IMR-90 (cell line): ENCODE measurements around the gene SEMA6D. TPM values are rescaled to one million over a fixed set of nuclear protein-coding genes. Genes with fewer than 3 reads are reported as not detected.

ENCODE experiments used
- ATAC-seq: fragments of 200-7000 bp; cut with Tn5 transposase; 2 replicates; pipeline ENCODE4 v1.9.1; 2020; ENCODE audit warnings: low read depth, mild to moderate bottlenecking, moderate library complexity
- BruUV-seq: library from RNA; stranded (reverse); fragments of 400-500 nt; replicated peaks from 2 replicates; lab custom pipeline; 2021; lab: Mats Ljungman, UMichigan
- CTCF ChIA-PET: fragments of 300-600 bp; formaldehyde crosslinking; extraction: SDS; loops from one replicate; lab custom pipeline; 2021; ENCODE audit warnings: antibody characterized with exemption; lab: Yijun Ruan, JAX
- POLR2A ChIA-PET: fragments of 300-600 bp; sonication (Branson Sonifier 250); formaldehyde crosslinking; loops from one replicate; lab custom pipeline; 2022; ENCODE audit warnings: antibody characterized with exemption; ENCODE audit not compliant: unreplicated experiment; lab: Charles Lee
- DNase-seq: peaks from one replicate; pipeline ENCODE4 v3.0.0; 2013
- H2AFZ ChIP-seq: replicated peaks from 2 replicates; pipeline ENCODE3; 2013; ENCODE audit warnings: low read length, mild to moderate bottlenecking; ENCODE audit not compliant: poor library complexity
- H2AK5ac ChIP-seq: 2 replicates; pipeline ENCODE4 v1.6.1; 2013; ENCODE audit warnings: low read depth, low read length, inconsistent platforms
- H2AK9ac ChIP-seq: replicated peaks from 2 replicates; pipeline ENCODE3; 2013; ENCODE audit warnings: mild to moderate bottlenecking, low read depth, low read length, moderate library complexity; ENCODE audit not compliant: poor library complexity
- H2BK120ac ChIP-seq: 2 replicates; pipeline ENCODE4 v1.6.1; 2013; ENCODE audit warnings: low read depth, low read length, inconsistent platforms
- H2BK15ac ChIP-seq: 3 replicates; pipeline ENCODE4 v1.6.1; 2013; ENCODE audit warnings: low read depth, low read length, inconsistent platforms
- H2BK20ac ChIP-seq: 2 replicates; pipeline ENCODE4 v1.6.1; 2013; ENCODE audit warnings: low read depth, mild to moderate bottlenecking, inconsistent platforms, low read length, moderate library complexity
- H2BK5ac ChIP-seq: 2 replicates; pipeline ENCODE4 v1.6.1; 2013; ENCODE audit warnings: mild to moderate bottlenecking, low read depth, low read length, inconsistent platforms; ENCODE audit not compliant: poor library complexity, severe bottlenecking
- H3K14ac ChIP-seq: replicated peaks from 2 replicates; pipeline ENCODE4 v1.6.1; 2013; ENCODE audit warnings: low read depth, low read length, inconsistent platforms
- H3K18ac ChIP-seq: 2 replicates; pipeline ENCODE4 v1.6.1; 2013; ENCODE audit warnings: low read depth, low read length, control low read depth
- H3K23ac ChIP-seq: 2 replicates; pipeline ENCODE4 v1.6.1; 2013; ENCODE audit warnings: low read depth, low read length, inconsistent platforms
- H3K27ac ChIP-seq: 2 replicates; pipeline ENCODE4 v1.5.1; 2013; ENCODE audit warnings: mild to moderate bottlenecking, control low read depth, low read length; ENCODE audit not compliant: insufficient read depth
- H3K27me3 ChIP-seq: 2 replicates; pipeline ENCODE4 v1.6.1; 2013; ENCODE audit warnings: low read length; ENCODE audit not compliant: control insufficient read depth, insufficient read depth
- H3K36me3 ChIP-seq: 2 replicates; pipeline ENCODE4 v1.6.1; 2013; ENCODE audit warnings: low read length, mixed read lengths; ENCODE audit not compliant: control insufficient read depth, insufficient read depth
- H3K4ac ChIP-seq: 2 replicates; pipeline ENCODE4 v1.6.1; 2013; ENCODE audit warnings: low read depth, low read length, inconsistent platforms
- H3K4me1 ChIP-seq: 2 replicates; pipeline ENCODE4 v1.6.1; 2013; ENCODE audit warnings: low read length, mixed read lengths; ENCODE audit not compliant: control insufficient read depth, insufficient read depth
- H3K4me2 ChIP-seq: 2 replicates; pipeline ENCODE4 v1.6.1; 2013; ENCODE audit warnings: low read depth, mild to moderate bottlenecking, control low read depth, low read length, moderate library complexity
- H3K4me3 ChIP-seq: 2 replicates; pipeline ENCODE4 v1.5.1; 2013; ENCODE audit warnings: low read depth, mild to moderate bottlenecking, control low read depth, low read length, moderate library complexity; ENCODE audit not compliant: insufficient read depth
- H3K56ac ChIP-seq: 2 replicates; pipeline ENCODE4 v1.6.1; 2013; ENCODE audit warnings: low read length, inconsistent platforms; ENCODE audit not compliant: insufficient read depth; ENCODE audit errors: extremely low read depth
- H3K79me1 ChIP-seq, 2 experiments: 2 replicates each; pipeline ENCODE4 v1.6.1; 2013; ENCODE audit warnings: low read length in 2 of 2, inconsistent platforms in 1 of 2, low read depth in 1 of 2
- H3K9ac ChIP-seq: 2 replicates; pipeline ENCODE4 v1.6.1; 2013; ENCODE audit warnings: low read depth, low read length, control low read depth
- H3K9me1 ChIP-seq: 2 replicates; pipeline ENCODE4 v1.6.1; 2013; ENCODE audit warnings: low read length, inconsistent platforms; ENCODE audit not compliant: insufficient read depth
- H3K9me3 ChIP-seq: 2 replicates; pipeline ENCODE4 v1.6.1; 2013; ENCODE audit warnings: low read length; ENCODE audit not compliant: control insufficient read depth, insufficient read depth
- H4K20me1 ChIP-seq: 2 replicates; pipeline ENCODE4 v1.6.1; 2013; ENCODE audit warnings: low read length, inconsistent platforms; ENCODE audit not compliant: insufficient read depth
- H4K5ac ChIP-seq: 2 replicates; pipeline ENCODE4 v1.6.1; 2013; ENCODE audit warnings: mild to moderate bottlenecking, low read depth, low read length, control low read depth
- H4K8ac ChIP-seq, 2 experiments: 2 replicates each; pipeline ENCODE4 v1.6.1; 2013; ENCODE audit warnings: low read depth in 2 of 2, low read length in 2 of 2, control low read depth in 1 of 2, inconsistent platforms in 1 of 2
- H4K91ac ChIP-seq: 2 replicates; pipeline ENCODE4 v1.6.1; 2013; ENCODE audit warnings: low read depth, low read length, inconsistent platforms; ENCODE audit not compliant: insufficient read depth
- BHLHE40 ChIP-seq: fragments of 150-350 bp; IDR thresholded peaks from 2 replicates; pipeline ENCODE4 v1.6.1; 2016; ENCODE audit warnings: mild to moderate bottlenecking, low read depth, low read length
- CEBPB ChIP-seq: IDR thresholded peaks from 2 replicates; pipeline ENCODE4 v1.6.1; 2012; ENCODE audit warnings: low read depth, low read length, improper control_type of control experiment
- CHD1 ChIP-seq: IDR thresholded peaks from 2 replicates; pipeline ENCODE4 v1.6.1; 2012; ENCODE audit warnings: low read depth, low read length, improper control_type of control experiment
- ELK1 ChIP-seq: fragments of 150-350 bp; IDR thresholded peaks from 2 replicates; pipeline ENCODE4 v1.6.1; 2016; ENCODE audit warnings: low read depth, mild to moderate bottlenecking, low read length, moderate library complexity, borderline replicate concordance
- FOS ChIP-seq: fragments of 150-350 bp; IDR thresholded peaks from 2 replicates; pipeline ENCODE4 v1.6.1; 2016; ENCODE audit warnings: low read depth, low read length
- MAFK ChIP-seq: IDR thresholded peaks from 2 replicates; pipeline ENCODE4 v1.6.1; 2012; ENCODE audit warnings: low read depth, low read length, improper control_type of control experiment
- MAZ ChIP-seq: IDR thresholded peaks from 2 replicates; pipeline ENCODE4 v1.6.1; 2012; ENCODE audit warnings: low read depth, mild to moderate bottlenecking, low read length, improper control_type of control experiment, moderate library complexity, borderline replicate concordance
- MXI1 ChIP-seq: IDR thresholded peaks from 2 replicates; pipeline ENCODE4 v1.6.1; 2012; ENCODE audit warnings: low read depth, mild to moderate bottlenecking, low read length, moderate library complexity, borderline replicate concordance
- NFE2L2 ChIP-seq: fragments of 150-350 bp; IDR thresholded peaks from 2 replicates; pipeline ENCODE4 v1.6.1; 2016; ENCODE audit warnings: low read depth, mild to moderate bottlenecking, low read length
- POLR2A ChIP-seq: IDR thresholded peaks from 2 replicates; pipeline ENCODE4 v1.6.1; 2012; ENCODE audit warnings: mild to moderate bottlenecking, low read depth, low read length
- RAD21 ChIP-seq: IDR thresholded peaks from 2 replicates; pipeline ENCODE4 v1.6.1; 2012; ENCODE audit warnings: low read length, improper control_type of control experiment
- RCOR1 ChIP-seq: IDR thresholded peaks from 2 replicates; pipeline ENCODE4 v1.6.1; 2012; ENCODE audit warnings: mild to moderate bottlenecking, low read length, improper control_type of control experiment; ENCODE audit not compliant: insufficient replicate concordance
- RFX5 ChIP-seq: IDR thresholded peaks from 2 replicates; pipeline ENCODE4 v1.8.0; 2012; ENCODE audit warnings: low read depth, mild to moderate bottlenecking, low read length, moderate library complexity
- WGBS, 2 experiments: methylation state at CpG; one replicate each; pipeline versions ENCODE4 v1.1.5 to v1.1.7; 2013; ENCODE audit warnings: missing lambda C conversion rate in 2 of 2; ENCODE audit not compliant: insufficient read length in 1 of 2; ENCODE audit errors: extremely low coverage in 2 of 2; 5-methylcytosine and 5-hydroxymethylcytosine counted together
- dilution Hi-C: fragments of 300-500 bp; cut with HindIII; formaldehyde crosslinking; loops from one replicate; pipeline ENCODE4 v1.14.3; 2018; ENCODE audit warnings: low sequenced_read_pairs; ENCODE audit not compliant: unreplicated experiment
- in situ Hi-C: fragments of 300-500 bp; cut with MboI; formaldehyde crosslinking; loops from 3 replicates; pipeline ENCODE4 v1.14.3; 2019; ENCODE audit warnings: low sequenced_read_pairs, inconsistent platforms, mixed read lengths
- intact Hi-C: fragments of 100-400 bp; cut with micrococcal nuclease; formaldehyde crosslinking; loops from 2 replicates; pipeline ENCODE4 v1.10.0; 2022
- polyA plus RNA-seq, 3 experiments: library from polyadenylated mRNA; depleted of rRNA; stranded (reverse); fragments of >200 nt; gene quantifications; 2 replicates each; pipeline ENCODE4 v1.2.3, GENCODE V29; 2012; ENCODE audit warnings: low replicate concordance in 1 of 3
- total RNA-seq: library from RNA; depleted of rRNA; stranded (reverse); fragments of >200 nt; gene quantifications from 2 replicates; pipeline ENCODE4 v1.2.3, GENCODE V29; 2012

The SEMA6D gene
- total and polyA plus RNA-seq, 2 of the 4 experiments (the other 2 are of a cell fraction), result 12.6 to 17.4 TPM

GRCh38 chr15:47820057-47820746, 102.9 kb downstream of the SEMA6D start (continued):
- no peak for TF ChIP-seq ELK1

GRCh38 chr15:47820747-47821319, 103.5 kb downstream of the SEMA6D start:
- H4K91ac ChIP-seq, result no peak overlapping the region
- no peak overlapping the region for H3K9ac ChIP-seq
- BruUV-seq, result no TSS peak
- no peak overlapping the region for H2BK15ac ChIP-seq
- H3K23ac ChIP-seq, result no peak overlapping the region
- in situ Hi-C loops (no loop called here), intact Hi-C loops (no loop called here), dilution Hi-C loops (no loop called here)
- H4K8ac ChIP-seq, result no peak overlapping the region
- no peak overlapping the region for H3K4ac ChIP-seq
- H2AK9ac ChIP-seq, result no peak overlapping the region
- H4K20me1 ChIP-seq, result no peaks in the 10 kb centered on the region
- H3K4me2 ChIP-seq, result peak overlapping the region; percentile 48; the same call in 1 of the 2 replicates
- no CpG with 5 or more reads among the region's 8 CpGs for WGBS, 2 experiments
- ChIA-PET CTCF (interaction anchor here (0.6 to 1.7 kb wide), 2 partner anchors 9 to 94 kb away, joined by 5 to 8 read pairs; no protein-coding TSS in a partner anchor), POLR2A (interaction anchor here (0.6 kb wide), 1 partner anchor 27 kb away, joined by 3 read pairs; no protein-coding TSS in a partner anchor)
- H3K56ac ChIP-seq, result no peak overlapping the region
- no peak overlapping the region for H2BK20ac ChIP-seq
- H3K4me1 ChIP-seq, result peaks cover 3% of the 10 kb centered on the region; the same call in 1 of the 2 replicates
- H3K14ac ChIP-seq, result no peak overlapping the region
- H2BK120ac ChIP-seq, result no peak overlapping the region
- H3K27me3 ChIP-seq, result peaks cover 17% of the 10 kb centered on the region
- H3K9me1 ChIP-seq, result no peaks in the 10 kb centered on the region
- no peaks in the 10 kb centered on the region for H3K36me3 ChIP-seq
- no peak overlapping the region for H3K27ac ChIP-seq
- H4K5ac ChIP-seq, result no peak overlapping the region
- DNase-seq (peak; percentile 85), ATAC-seq (peak; percentile 77)
- no peak overlapping the region for H2BK5ac ChIP-seq
- H2AK5ac ChIP-seq, result no peak overlapping the region
- H3K79me1 ChIP-seq, result no peaks in the 10 kb centered on the region
- H3K4me3 ChIP-seq, result no peak overlapping the region
- H2AFZ ChIP-seq, result no peak overlapping the region
- no peaks in the 10 kb centered on the region for H3K9me3 ChIP-seq
- H3K18ac ChIP-seq, result no peak overlapping the region
- no peak for TF ChIP-seq MAZ
- no peak for TF ChIP-seq RAD21
- no peak for TF ChIP-seq RCOR1
- TF ChIP-seq POLR2A, result no peak
- TF ChIP-seq ELK1, result no peak
- no peak for TF ChIP-seq CHD1
- no peak for TF ChIP-seq CEBPB
- no peak for TF ChIP-seq BHLHE40
- TF ChIP-seq MXI1, result no peak
- TF ChIP-seq NFE2L2, result no peak
- no peak for TF ChIP-seq FOS
- no peak for TF ChIP-seq RFX5
- no peak for TF ChIP-seq MAFK
